K562 (cell line): ENCODE data around the gene SPDEF. TPM values are rescaled to one million over a fixed set of nuclear protein-coding genes. Genes with fewer than 3 reads are reported as not detected.

Source experiments
- FOXM1 ChIP-seq, 2 experiments: fragments of 450-650 bp in 1 of 2; sonication (generic) in 1 of 2; formaldehyde crosslinking in 1 of 2; IDR thresholded peaks; 2 replicates each; pipeline versions ENCODE4 v1.6.1 to v1.9.0; 2017 to 2022; ENCODE audit warnings: low read depth in 2 of 2, mild to moderate bottlenecking in 2 of 2, missing genetic modification reagents in 1 of 2, moderate library complexity in 1 of 2
- TAL1 ChIP-seq: fragments of 450-650 bp; IDR thresholded peaks from 2 replicates; pipeline ENCODE4 v1.6.1; 2016; ENCODE audit warnings: mild to moderate bottlenecking
- TFAP4 ChIP-seq: sonication (generic); formaldehyde crosslinking; IDR thresholded peaks from 2 replicates; pipeline ENCODE4 v1.8.0; 2022; ENCODE audit warnings: missing genetic modification reagents, mild to moderate bottlenecking, moderate library complexity, borderline replicate concordance
- ZC3H11A ChIP-seq: IDR thresholded peaks from 2 replicates; pipeline ENCODE4 v1.6.1; 2012; ENCODE audit warnings: low read depth, low read length, improper control_type of control experiment
- polyA plus RNA-seq, 8 experiments: library from polyadenylated mRNA; depleted of rRNA in 4 of 8; stranded (reverse) in 5 of 8; unstranded in 3 of 8; fragments of >200 nt; fragmentation: Nextera tagmentation in 2 of 8; fragmentation: Illumina TruSeq in 1 of 8; extraction: Ambion mirVana in 2 of 8; extraction: Trizol in 1 of 8; gene quantifications; 2 replicates each; pipeline versions ENCODE4 v1.2.1 to v1.2.3, GENCODE V29; 2011 to 2014; ENCODE audit warnings: inconsistent platforms in 1 of 8, missing spikeins in 1 of 8
- total RNA-seq, 7 experiments: library from RNA; depleted of rRNA in 6 of 7; stranded (reverse); fragments of >200 nt in 6 of 7; fragmentation: Illumina TruSeq in 2 of 7; extraction: Trizol in 2 of 7; gene quantifications; 2 replicates each; pipeline versions ENCODE4 v1.2.1 to v1.2.3, GENCODE V29; 2011 to 2021; ENCODE audit warnings: low replicate concordance in 1 of 7
- TF ChIP-seq, protein P1 (sequence below): sonication (generic); formaldehyde crosslinking; IDR thresholded peaks from 2 replicates; pipeline ENCODE4 v1.8.0; 2023; ENCODE audit warnings: mild to moderate bottlenecking, missing genetic modification reagents
- TF ChIP-seq, protein P2 (sequence below): fragments of 450-650 bp; IDR thresholded peaks from 2 replicates; pipeline ENCODE4 v1.7.1; 2018; ENCODE audit warnings: mild to moderate bottlenecking, low read depth; ENCODE audit not compliant: partially characterized antibody
- TF ChIP-seq, protein P3 (sequence below): fragments of 450-650 bp; IDR thresholded peaks from 2 replicates; pipeline ENCODE4 v1.6.1; 2016; ENCODE audit warnings: low read depth

SPDEF gene
- total and polyA plus RNA-seq, 9 of the 15 experiments (the other 6 are each of a cell fraction or from before 2014, with no cell fraction given): 0.04 to 0.12 (median 0.11) TPM; not detected in 5

DNA sequence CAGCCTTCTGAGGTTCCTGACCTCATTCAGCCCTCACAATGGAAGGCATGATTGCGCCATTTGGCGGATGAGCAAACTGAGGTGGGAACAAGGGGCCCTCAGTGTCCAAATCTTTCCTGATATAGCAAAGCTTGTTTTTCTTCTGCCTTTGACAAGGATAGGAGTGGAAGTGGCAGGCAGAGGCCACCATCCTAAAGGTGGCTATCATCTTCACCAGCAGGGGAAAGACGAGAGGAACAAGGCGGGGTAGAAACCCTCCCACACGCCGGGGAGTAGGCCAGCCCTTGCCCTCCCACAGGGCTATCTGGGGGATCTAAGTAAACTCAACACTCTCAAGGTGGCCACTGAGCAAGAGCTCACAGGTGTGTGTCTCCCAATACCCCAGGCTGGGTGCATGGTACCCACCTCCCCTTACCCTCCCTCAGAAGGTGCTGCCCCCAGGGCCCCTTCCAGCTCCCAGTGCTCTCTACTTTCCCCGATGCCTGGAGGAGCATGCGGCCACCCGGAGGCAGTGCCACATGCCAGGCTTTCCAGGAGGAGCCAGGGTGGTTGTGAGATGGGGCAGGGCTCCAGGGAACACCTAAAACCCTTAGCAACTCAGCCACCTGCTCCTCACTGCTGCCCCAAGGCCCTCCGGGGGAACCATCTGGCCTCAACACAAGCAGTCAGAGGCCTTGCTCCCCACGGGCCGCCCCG is 11.2 kb downstream of the SPDEF start (continued):
- TF ChIP-seq TFAP4 (peak; percentile 36; the same call in 1 of the 2 replicates), ZC3H11A (0 out of 2 replicates have a peak, but pooled peaks have one; percentile 37), TAL1 (peak; percentile 53; the same call in 1 of the 2 replicates), FOXM1 (IDR thresholded peaks at IDR 0.05; ENCODE audit: low read depth) (0 out of 2 replicates have a peak, but pooled peaks have one; percentile 22), FOXM1 (CRISPR knock-in tag; IDR thresholded peaks at IDR 0.05; ENCODE audit: low read depth) (0 out of 2 replicates have a peak, but pooled peaks have one; percentile 76)
- TF ChIP-seq, protein P1, sequence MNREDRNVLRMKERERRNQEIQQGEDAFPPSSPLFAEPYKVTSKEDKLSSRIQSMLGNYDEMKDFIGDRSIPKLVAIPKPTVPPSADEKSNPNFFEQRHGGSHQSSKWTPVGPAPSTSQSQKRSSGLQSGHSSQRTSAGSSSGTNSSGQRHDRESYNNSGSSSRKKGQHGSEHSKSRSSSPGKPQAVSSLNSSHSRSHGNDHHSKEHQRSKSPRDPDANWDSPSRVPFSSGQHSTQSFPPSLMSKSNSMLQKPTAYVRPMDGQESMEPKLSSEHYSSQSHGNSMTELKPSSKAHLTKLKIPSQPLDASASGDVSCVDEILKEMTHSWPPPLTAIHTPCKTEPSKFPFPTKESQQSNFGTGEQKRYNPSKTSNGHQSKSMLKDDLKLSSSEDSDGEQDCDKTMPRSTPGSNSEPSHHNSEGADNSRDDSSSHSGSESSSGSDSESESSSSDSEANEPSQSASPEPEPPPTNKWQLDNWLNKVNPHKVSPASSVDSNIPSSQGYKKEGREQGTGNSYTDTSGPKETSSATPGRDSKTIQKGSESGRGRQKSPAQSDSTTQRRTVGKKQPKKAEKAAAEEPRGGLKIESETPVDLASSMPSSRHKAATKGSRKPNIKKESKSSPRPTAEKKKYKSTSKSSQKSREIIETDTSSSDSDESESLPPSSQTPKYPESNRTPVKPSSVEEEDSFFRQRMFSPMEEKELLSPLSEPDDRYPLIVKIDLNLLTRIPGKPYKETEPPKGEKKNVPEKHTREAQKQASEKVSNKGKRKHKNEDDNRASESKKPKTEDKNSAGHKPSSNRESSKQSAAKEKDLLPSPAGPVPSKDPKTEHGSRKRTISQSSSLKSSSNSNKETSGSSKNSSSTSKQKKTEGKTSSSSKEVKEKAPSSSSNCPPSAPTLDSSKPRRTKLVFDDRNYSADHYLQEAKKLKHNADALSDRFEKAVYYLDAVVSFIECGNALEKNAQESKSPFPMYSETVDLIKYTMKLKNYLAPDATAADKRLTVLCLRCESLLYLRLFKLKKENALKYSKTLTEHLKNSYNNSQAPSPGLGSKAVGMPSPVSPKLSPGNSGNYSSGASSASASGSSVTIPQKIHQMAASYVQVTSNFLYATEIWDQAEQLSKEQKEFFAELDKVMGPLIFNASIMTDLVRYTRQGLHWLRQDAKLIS: no peak
- TF ChIP-seq, protein P2, sequence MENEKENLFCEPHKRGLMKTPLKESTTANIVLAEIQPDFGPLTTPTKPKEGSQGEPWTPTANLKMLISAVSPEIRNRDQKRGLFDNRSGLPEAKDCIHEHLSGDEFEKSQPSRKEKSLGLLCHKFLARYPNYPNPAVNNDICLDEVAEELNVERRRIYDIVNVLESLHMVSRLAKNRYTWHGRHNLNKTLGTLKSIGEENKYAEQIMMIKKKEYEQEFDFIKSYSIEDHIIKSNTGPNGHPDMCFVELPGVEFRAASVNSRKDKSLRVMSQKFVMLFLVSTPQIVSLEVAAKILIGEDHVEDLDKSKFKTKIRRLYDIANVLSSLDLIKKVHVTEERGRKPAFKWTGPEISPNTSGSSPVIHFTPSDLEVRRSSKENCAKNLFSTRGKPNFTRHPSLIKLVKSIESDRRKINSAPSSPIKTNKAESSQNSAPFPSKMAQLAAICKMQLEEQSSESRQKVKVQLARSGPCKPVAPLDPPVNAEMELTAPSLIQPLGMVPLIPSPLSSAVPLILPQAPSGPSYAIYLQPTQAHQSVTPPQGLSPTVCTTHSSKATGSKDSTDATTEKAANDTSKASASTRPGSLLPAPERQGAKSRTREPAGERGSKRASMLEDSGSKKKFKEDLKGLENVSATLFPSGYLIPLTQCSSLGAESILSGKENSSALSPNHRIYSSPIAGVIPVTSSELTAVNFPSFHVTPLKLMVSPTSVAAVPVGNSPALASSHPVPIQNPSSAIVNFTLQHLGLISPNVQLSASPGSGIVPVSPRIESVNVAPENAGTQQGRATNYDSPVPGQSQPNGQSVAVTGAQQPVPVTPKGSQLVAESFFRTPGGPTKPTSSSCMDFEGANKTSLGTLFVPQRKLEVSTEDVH: no peak
- TF ChIP-seq, protein P3, sequence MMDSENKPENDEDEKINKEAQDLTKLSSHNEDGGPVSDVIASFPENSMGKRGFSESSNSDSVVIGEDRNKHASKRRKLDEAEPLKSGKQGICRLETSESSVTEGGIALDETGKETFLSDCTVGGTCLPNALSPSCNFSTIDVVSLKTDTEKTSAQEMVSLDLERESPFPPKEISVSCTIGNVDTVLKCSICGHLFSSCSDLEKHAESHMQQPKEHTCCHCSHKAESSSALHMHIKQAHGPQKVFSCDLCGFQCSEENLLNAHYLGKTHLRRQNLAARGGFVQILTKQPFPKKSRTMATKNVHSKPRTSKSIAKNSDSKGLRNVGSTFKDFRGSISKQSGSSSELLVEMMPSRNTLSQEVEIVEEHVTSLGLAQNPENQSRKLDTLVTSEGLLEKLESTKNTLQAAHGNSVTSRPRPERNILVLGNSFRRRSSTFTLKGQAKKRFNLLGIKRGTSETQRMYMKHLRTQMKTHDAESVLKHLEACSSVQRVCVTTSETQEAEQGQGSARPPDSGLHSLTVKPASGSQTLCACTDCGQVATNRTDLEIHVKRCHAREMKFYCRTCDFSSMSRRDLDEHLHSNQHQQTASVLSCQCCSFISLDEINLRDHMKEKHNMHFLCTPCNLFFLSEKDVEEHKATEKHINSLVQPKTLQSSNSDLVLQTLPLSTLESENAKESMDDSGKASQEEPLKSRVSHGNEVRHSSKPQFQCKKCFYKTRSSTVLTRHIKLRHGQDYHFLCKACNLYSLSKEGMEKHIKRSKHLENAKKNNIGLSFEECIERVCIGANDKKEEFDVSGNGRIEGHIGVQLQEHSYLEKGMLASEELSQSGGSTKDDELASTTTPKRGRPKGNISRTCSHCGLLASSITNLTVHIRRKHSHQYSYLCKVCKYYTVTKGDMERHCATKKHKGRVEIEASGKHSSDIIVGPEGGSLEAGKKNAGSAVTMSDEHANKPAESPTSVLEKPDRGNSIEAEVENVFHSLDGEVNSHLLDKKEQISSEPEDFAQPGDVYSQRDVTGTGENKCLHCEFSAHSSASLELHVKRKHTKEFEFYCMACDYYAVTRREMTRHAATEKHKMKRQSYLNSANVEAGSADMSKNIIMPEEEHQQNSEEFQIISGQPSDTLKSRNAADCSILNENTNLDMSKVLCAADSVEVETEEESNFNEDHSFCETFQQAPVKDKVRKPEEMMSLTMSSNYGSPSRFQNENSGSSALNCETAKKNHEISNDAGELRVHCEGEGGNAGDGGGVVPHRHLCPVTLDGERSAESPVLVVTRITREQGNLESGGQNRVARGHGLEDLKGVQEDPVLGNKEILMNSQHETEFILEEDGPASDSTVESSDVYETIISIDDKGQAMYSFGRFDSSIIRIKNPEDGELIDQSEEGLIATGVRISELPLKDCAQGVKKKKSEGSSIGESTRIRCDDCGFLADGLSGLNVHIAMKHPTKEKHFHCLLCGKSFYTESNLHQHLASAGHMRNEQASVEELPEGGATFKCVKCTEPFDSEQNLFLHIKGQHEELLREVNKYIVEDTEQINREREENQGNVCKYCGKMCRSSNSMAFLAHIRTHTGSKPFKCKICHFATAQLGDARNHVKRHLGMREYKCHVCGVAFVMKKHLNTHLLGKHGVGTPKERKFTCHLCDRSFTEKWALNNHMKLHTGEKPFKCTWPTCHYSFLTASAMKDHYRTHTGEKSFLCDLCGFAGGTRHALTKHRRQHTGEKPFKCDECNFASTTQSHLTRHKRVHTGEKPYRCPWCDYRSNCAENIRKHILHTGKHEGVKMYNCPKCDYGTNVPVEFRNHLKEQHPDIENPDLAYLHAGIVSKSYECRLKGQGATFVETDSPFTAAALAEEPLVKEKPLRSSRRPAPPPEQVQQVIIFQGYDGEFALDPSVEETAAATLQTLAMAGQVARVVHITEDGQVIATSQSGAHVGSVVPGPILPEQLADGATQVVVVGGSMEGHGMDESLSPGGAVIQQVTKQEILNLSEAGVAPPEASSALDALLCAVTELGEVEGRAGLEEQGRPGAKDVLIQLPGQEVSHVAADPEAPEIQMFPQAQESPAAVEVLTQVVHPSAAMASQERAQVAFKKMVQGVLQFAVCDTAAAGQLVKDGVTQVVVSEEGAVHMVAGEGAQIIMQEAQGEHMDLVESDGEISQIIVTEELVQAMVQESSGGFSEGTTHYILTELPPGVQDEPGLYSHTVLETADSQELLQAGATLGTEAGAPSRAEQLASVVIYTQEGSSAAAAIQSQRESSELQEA: peak; percentile 54; the same call in 1 of the 2 replicates
